HG02943 (cell line): Measurements from ENCODE around the gene NR3C2.

Experiments used
- ATAC-seq: cut with Tn5 transposase; IDR thresholded peaks from one replicate; pipeline ENCODE4 v1.9.1; 2021; ENCODE audit warnings: mild to moderate bottlenecking, low read depth, moderate library complexity; ENCODE audit not compliant: unreplicated experiment

NR3C2 gene

DNA sequence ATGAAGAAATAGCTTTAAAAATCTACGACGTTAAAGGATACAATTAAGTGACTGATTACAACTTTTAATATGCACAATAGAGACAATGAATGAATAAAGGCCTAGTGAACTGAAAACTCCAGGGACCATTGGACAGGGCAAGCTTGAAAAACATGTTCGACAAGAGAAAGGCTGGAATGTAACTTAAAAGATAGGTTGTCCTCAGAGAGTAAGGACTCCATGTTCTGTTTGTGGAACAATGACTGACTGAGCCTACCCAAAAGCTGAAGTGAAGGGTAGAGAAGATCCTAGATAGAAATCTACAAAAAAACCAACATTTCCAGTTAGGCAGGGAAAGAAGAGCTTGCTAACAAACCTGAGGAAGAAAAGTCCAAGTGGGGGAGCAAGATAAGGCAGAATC is 173.4 kb downstream of the NR3C2 start:
- no peak for ATAC-seq

DNA sequence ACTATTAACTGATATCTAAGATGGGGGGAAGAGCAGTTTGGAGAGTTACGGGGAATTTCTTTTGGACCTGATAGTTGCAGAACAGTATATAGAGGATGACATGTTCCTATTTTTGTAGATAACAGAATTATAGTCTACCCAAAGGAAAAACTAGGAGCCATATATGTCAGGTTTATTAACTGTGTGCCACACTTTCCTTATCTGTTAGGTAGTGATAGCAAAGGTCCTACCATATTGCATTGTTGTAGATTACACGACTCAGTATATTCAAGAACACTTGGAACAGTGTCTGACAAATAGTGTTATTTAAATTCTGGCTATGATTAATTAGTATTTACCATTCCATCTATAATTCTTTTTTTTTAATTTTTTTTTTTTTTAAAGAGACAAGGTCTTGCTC is 175.3 kb downstream of the NR3C2 start:
- no peak for ATAC-seq

- ATAC-seq: no peak
These were observed 176.0 kb downstream of the NR3C2 start for GRCh38 chr4:148266240-148266639.

DNA sequence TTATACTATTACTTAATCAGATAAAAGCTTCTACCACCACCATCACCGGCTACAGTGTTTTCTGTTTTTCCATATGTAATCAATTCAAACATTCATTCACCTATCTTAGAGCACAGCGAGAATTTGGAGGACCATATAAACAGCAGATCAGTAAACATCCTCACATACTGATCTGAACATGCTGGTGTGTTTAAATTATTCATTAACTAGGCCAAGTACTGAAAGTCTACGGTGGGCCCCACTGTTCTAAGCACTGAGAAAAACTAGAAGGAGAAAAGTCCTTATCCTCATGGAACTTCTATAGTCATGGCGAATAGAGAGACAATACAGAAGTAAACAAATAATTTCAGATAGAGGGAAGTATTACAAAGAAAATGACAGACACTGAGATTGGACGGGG is 176.6 kb downstream of the NR3C2 start:
- no peak for ATAC-seq

DNA sequence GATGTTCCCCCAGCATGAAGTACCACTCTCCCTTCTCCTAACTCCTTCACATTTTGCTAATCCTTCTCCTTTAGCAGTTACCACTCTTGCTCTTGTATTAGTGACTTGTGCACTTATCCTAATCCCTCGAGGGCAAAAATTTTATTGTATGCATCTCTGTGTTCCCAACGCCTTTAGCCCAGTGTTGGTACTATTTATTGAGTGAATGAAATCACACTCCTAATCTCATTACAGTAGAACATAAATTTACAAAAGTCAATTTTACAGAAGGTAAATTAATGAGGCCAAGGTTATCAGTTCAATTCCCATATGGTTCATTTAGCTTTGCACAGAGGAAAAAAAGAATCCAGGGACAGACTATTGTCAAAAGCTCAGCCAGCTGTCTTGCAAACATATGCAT is 178.4 kb downstream of the NR3C2 start:
- ATAC-seq: no peak

- ATAC-seq: no peak
These were observed 179.1 kb downstream of the NR3C2 start for GRCh38 chr4:148263127-148263526.

DNA sequence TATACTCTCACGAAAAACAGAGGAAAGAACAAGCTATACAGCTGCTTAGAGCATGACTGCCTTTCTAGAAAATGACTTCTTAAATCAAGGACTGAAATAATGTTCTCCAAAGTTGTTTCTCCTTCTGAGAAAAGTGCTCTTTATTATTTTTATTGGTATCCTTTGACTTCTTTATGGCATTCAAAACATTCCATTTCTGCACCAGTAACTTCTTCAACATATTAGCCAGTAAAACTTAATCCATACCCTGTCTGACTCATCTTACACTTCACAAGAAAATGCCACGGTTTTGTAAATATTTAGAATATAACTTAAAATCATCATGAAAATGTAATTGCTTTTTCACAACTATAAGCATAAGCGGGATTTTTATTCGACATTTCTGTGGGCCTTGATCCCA is 180.4 kb downstream of the NR3C2 start:
- no peak for ATAC-seq

- no peak for ATAC-seq
These were observed 182.4 kb downstream of the NR3C2 start for GRCh38 chr4:148259841-148260240.

GRCh38 chr4:148258535-148258934 is 183.7 kb downstream of the NR3C2 start:
- ATAC-seq: no peak

DNA sequence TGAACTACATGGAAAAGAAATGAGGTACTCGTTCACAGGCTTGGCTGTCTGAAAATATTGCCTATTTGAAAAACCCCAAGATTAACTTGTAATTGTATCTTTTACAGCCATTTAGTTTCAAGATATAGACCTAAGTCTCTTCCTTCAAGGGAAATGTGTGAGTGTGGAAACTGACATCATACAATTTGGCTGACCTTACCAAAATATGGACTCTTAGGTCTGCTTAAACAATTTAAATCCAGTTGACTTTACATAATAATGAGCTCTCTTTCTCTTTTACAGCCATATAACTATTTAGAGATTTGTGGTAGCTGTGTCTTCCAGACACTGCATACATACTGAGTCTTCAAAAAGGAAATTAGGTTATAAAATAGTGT is 186.9 kb downstream of the NR3C2 start:
- no peak for ATAC-seq

DNA sequence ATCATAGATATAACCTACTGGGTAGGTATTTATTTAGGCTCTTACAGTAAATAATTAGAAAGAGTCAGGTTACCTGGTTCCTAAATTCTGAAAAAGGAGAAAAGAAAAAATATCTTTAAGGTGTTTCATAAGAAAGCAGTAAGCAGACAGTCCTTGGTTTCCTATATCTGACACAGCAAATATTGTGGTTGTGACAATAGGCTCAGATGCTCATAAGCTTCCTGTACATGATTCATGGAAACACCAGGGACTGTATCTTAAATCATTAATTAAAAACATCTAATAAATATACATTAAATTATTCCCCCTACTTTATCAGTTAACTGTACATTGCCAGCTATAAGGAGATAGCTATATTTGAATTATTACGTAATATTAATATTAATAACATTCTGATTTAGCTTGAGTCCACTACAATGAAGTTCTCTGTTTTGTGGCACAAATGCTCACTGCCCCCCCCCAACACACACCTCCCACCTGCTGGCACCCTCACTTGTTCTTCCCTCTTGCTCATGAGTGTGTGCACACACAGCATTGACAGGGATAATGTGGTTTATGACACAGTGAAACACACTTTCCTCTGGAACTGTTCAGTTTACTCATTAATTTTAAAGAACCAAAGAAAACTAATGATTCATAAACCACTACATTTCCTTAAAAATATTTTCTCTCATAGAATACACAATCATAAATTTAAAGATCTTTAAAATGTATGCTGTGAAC is 187.4 kb downstream of the NR3C2 start:
- no peak for ATAC-seq

GRCh38 chr4:148253768-148254167 is 188.4 kb downstream of the NR3C2 start:
- no peak for ATAC-seq

DNA sequence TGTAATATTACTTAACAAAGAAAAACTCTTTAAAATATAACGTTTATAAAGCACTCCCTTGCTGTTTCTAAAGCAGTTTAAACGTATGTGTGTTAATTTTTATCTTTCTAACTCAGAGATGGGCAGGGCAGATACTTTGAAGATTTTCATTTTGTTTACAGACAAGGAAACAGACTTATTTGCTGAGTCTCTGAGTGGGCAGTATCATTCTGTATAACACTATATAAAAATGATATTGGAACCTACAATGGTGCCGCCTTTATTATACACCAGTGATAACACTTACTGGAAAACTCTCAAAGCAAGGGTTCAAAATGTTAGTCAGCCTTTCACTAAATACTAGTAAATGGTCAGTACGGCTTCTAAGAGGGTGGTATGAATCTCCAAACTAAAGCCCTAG is 193.4 kb downstream of the NR3C2 start:
- ATAC-seq: no peak

GRCh38 chr4:148245015-148245414 is 197.2 kb downstream of the NR3C2 start:
- no peak for ATAC-seq

GRCh38 chr4:148243837-148244236 is 198.4 kb downstream of the NR3C2 start:
- ATAC-seq: no peak

GRCh38 chr4:148240241-148240640 is 202.0 kb downstream of the NR3C2 start:
- ATAC-seq: no peak

GRCh38 chr4:148239494-148239985 is 202.7 kb downstream of the NR3C2 start:
- ATAC-seq: no peak

DNA sequence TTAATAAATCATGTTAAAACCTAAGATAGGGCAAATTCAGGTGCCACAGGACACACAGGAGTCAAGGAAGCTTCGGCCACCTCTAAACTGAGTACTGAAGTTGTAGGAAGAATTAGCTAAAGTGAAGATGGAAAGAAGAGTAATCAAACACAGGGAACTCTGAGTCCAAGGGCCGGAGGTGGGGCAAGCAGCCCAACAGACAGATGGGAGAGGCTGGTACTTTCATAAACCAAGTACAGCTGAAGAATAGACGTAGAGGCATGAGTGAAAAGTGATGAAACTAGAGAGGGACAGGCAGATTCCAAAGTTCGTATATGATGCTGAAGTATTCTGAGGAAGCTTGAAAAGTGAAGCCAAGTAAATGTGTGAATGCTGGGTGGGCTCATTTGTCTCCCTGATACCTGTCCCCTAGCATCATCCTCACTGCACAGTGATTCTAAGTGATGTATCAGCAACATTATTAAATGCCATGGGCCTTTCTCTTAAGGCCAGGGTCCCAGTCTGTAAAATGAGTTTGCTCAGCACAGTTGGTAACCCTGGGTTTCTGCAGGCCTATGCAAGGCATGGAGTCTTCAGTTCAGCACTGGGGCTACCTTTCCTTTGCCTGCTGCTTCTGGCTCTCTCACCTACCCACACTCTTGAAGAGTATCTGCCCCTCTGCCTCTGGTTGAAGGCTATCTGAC is 203.3 kb downstream of the NR3C2 start:
- no peak for ATAC-seq

DNA sequence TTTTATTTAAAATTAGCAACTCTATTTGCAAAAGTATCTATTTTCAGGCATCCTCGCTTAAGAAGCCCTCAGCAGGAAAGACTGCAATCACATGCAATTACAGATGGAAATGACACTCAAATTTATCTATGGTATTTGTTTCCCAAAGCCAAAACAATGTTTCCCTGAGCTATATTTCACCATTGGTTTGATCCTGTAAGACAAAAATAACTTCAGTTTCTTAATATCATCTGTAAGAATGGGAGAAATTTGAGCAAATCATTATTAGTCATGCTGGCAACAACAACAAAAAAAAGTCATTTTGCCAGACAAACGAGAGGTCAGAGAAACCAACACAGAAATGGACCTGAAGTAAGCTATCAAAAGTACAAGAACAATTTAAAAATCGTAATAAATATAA is 204.1 kb downstream of the NR3C2 start:
- ATAC-seq: no peak

DNA sequence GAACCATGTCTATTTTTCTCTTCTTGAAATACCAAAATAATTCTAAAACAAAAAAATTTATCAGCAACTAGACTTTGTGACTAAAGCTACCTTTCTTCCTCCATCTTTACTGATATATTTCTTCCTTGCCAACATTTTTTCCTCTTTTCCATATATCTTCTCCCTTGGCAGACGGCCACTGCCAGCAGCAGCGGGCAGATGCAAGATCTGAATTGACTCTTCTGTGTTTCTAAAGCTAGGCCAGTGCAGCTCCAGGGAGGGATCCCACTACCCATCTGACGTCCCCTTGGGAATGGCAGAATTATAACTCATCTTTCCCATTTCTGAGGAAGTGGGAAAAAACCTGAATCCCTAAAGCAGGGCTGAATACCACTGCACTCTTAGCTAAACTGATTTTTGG is 206.4 kb downstream of the NR3C2 start:
- ATAC-seq: no peak

GRCh38 chr4:148229798-148230197 is 212.4 kb downstream of the NR3C2 start:
- no peak for ATAC-seq

DNA sequence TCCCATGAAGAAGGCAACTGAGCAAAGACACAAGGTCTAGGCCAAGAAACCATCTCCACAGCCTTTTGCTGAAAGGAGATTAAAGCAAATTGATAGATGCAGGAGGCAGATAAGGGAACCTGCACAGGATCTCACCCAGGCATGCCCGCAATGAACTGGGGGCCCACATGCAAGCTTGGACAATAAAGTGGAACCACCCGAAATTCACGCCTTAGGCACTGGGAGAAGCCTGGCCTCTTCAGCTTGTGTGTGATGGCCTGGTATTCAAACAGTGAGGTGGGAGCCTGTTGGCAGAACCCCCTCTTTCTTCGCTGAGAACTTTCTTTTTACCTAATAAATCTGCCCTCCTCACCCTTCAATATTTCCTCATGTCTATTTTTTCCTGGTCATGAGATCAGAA is 213.2 kb downstream of the NR3C2 start:
- ATAC-seq: no peak
